A673 (cell line): ENCODE measurements around the gene KRTAP10-7. TPM values are rescaled to one million over a fixed set of nuclear protein-coding genes. Genes with fewer than 3 reads are reported as not detected.

Experiments
- BruUV-seq: library from RNA; stranded (reverse); fragments of 400-500 nt; replicated peaks from 2 replicates; lab custom pipeline; 2021; lab: Mats Ljungman, UMichigan
- CTCF ChIA-PET: fragments of 300-600 bp; sonication (Branson Sonifier 250); formaldehyde crosslinking; loops from one replicate; lab custom pipeline; 2022; ENCODE audit warnings: antibody characterized with exemption; lab: Charles Lee
- POLR2A ChIA-PET: fragments of 300-600 bp; sonication (Branson Sonifier 250); formaldehyde crosslinking; loops from one replicate; lab custom pipeline; 2022; ENCODE audit warnings: antibody characterized with exemption; ENCODE audit not compliant: low non-redundant PET; lab: Charles Lee
- DNase-seq: peaks from one replicate; pipeline ENCODE4 v3.0.0-alpha.2; 2015; ENCODE audit warnings: low spot score
- H3K27ac ChIP-seq: fragments of 200-600 bp; sonication (generic); 2 replicates; pipeline ENCODE4 v1.5.1; 2016; ENCODE audit warnings: mixed run types, low read depth, mild to moderate bottlenecking, mixed read lengths, antibody characterized with exemption, low read length; ENCODE audit not compliant: poor library complexity, severe bottlenecking
- H3K27me3 ChIP-seq: fragments of 200-600 bp; sonication (generic); replicated peaks from 2 replicates; pipeline ENCODE4 v1.6.1; 2017; ENCODE audit warnings: mixed run types, low read depth, mild to moderate bottlenecking, mixed read lengths, antibody characterized with exemption, low read length; ENCODE audit not compliant: insufficient read depth, poor library complexity
- H3K36me3 ChIP-seq: fragments of 200-600 bp; sonication (generic); 2 replicates; pipeline ENCODE4 v1.6.1; 2016; ENCODE audit warnings: mixed run types, mild to moderate bottlenecking, mixed read lengths, antibody characterized with exemption, low read length; ENCODE audit not compliant: insufficient read depth, poor library complexity, severe bottlenecking
- H3K4me1 ChIP-seq: fragments of 200-600 bp; sonication (generic); 2 replicates; pipeline ENCODE4 v1.6.1; 2017; ENCODE audit warnings: mixed run types, mild to moderate bottlenecking, mixed read lengths, antibody characterized with exemption, low read length; ENCODE audit not compliant: insufficient read depth, poor library complexity, severe bottlenecking
- H3K4me3 ChIP-seq: fragments of 200-600 bp; sonication (generic); 2 replicates; pipeline ENCODE4 v1.5.1; 2016; ENCODE audit warnings: low read depth, mixed run types, mild to moderate bottlenecking, mixed read lengths, low read length; ENCODE audit not compliant: poor library complexity, severe bottlenecking
- H3K9me3 ChIP-seq: fragments of 200-600 bp; sonication (generic); 2 replicates; pipeline ENCODE4 v1.6.1; 2016; ENCODE audit warnings: mixed run types, low read depth, mild to moderate bottlenecking, mixed read lengths, antibody characterized with exemption, low read length; ENCODE audit not compliant: poor library complexity, severe bottlenecking
- EZH2 ChIP-seq: fragments of 200-600 bp; sonication (generic); IDR thresholded peaks from 2 replicates; pipeline ENCODE4 v1.6.1; 2017; ENCODE audit warnings: borderline replicate concordance, low read depth, mild to moderate bottlenecking, mixed read lengths, antibody characterized with exemption, low read length; ENCODE audit not compliant: poor library complexity, severe bottlenecking
- intact Hi-C: fragments of 100-400 bp; cut with micrococcal nuclease; formaldehyde crosslinking; loops from one replicate; pipeline ENCODE4 v1.10.0; 2022; ENCODE audit not compliant: unreplicated experiment
- total RNA-seq: library from RNA; stranded (reverse); gene quantifications from 2 replicates; pipeline ENCODE4 v1.2.3, GENCODE V29; 2021
- TF ChIP-seq, protein P1 (sequence below): fragments of 300-800, 200-600 bp; sonication (generic); conservative IDR thresholded peaks from 2 replicates; pipeline ENCODE4 v1.5.1; 2017; ENCODE audit warnings: low read depth, mild to moderate bottlenecking, antibody characterized with exemption, low read length, moderate library complexity, mixed read lengths

The KRTAP10-7 gene
- total RNA-seq, 1 experiment from 2014 or later = not detected

DNA sequence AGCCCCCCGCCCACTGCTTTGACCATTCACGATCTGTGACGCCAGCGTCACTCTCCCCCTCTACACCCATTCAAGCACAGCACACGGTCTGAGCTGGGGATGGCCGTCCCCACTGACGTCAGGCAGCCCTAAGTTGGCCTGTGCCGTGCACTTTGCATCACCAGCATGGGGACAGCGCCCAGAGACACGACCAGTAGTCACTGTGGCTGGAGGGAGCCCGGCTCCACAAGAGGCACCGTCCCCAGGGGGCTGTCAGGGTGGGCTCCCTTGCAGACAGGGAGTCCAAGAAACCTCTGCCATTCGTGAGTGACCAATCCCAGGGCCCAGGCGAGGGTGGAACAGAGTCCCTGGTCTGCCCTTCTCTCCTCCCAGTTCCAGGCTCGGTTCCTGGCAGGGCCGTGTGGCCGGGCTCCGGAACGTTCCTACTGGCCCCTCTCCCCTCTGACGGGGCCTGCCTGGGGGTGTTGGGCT lies 13.8 kb downstream of the KRTAP10-7 start:
- Histone ChIP-seq H3K27me3 (no peaks in the 10 kb centered on the region), H3K9me3 (peaks cover 23% of the 10 kb centered on the region), H3K4me3 (no peak overlapping the region), H3K36me3 (no peaks in the 10 kb centered on the region), H3K4me1 (no peaks in the 10 kb centered on the region), H3K27ac (no peak overlapping the region)
- no peak for DNase-seq
- ChIA-PET POLR2A (no interaction called here), CTCF (no interaction called here)
- intact Hi-C loops = no loop called here
- TF ChIP-seq, protein P1, sequence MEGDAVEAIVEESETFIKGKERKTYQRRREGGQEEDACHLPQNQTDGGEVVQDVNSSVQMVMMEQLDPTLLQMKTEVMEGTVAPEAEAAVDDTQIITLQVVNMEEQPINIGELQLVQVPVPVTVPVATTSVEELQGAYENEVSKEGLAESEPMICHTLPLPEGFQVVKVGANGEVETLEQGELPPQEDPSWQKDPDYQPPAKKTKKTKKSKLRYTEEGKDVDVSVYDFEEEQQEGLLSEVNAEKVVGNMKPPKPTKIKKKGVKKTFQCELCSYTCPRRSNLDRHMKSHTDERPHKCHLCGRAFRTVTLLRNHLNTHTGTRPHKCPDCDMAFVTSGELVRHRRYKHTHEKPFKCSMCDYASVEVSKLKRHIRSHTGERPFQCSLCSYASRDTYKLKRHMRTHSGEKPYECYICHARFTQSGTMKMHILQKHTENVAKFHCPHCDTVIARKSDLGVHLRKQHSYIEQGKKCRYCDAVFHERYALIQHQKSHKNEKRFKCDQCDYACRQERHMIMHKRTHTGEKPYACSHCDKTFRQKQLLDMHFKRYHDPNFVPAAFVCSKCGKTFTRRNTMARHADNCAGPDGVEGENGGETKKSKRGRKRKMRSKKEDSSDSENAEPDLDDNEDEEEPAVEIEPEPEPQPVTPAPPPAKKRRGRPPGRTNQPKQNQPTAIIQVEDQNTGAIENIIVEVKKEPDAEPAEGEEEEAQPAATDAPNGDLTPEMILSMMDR = no peak
- no peak for TF ChIP-seq EZH2
- BruUV-seq = no TSS peak

- Histone ChIP-seq H3K27me3 (no peaks in the 10 kb centered on the region), H3K36me3 (no peaks in the 10 kb centered on the region), H3K27ac (no peak overlapping the region), H3K9me3 (peaks cover 22% of the 10 kb centered on the region), H3K4me3 (no peak overlapping the region), H3K4me1 (no peaks in the 10 kb centered on the region)
- no peak for DNase-seq
- TF ChIP-seq EZH2 = no peak
- TF ChIP-seq, protein P1 = no peak
- no TSS peak for BruUV-seq
- ChIA-PET POLR2A (no interaction called here), CTCF (no interaction called here)
- intact Hi-C loops = no loop called here
Measured at GRCh38 chr21:44614961-44615391, 14.6 kb downstream of the KRTAP10-7 start.

- POLR2A ChIA-PET = no interaction called here
Measured at GRCh38 chr21:44615466-44615865, 15.1 kb downstream of the KRTAP10-7 start.

More at GRCh38 chr21:44615466-44615865, 15.1 kb downstream of the KRTAP10-7 start:
- no peak overlapping the region for H3K4me3 ChIP-seq
- intact Hi-C loops = no loop called here
- H3K27ac ChIP-seq = no peak overlapping the region
- peaks cover 19% of the 10 kb centered on the region for H3K9me3 ChIP-seq
- H3K36me3 ChIP-seq = no peaks in the 10 kb centered on the region
- CTCF ChIA-PET = no interaction called here
- BruUV-seq = no TSS peak
- DNase-seq = no peak
- no peaks in the 10 kb centered on the region for H3K4me1 ChIP-seq
- no peaks in the 10 kb centered on the region for H3K27me3 ChIP-seq
- TF ChIP-seq, protein P1 = no peak
- no peak for TF ChIP-seq EZH2
